Endothelial cell of umbilical vein (primary cell): Measurements from ENCODE around the gene SH3D19. TPM values are rescaled to one million over a fixed set of nuclear protein-coding genes. Genes with fewer than 3 reads are reported as not detected.

Experiments used
- BruUV-seq: library from RNA; stranded (reverse); fragments of 400-500 nt; replicated peaks from 2 replicates; lab custom pipeline; 2021; lab: Mats Ljungman, UMichigan
- CTCF ChIA-PET: fragments of 300-600, 350-600 bp; sonication (Branson Sonifier 250); formaldehyde crosslinking; loops from one replicate; lab custom pipeline; 2021; ENCODE audit warnings: antibody characterized with exemption, inconsistent platforms; lab: Charles Lee
- POLR2A ChIA-PET: fragments of 300-600, 350-600 bp; sonication (Branson Sonifier 250); formaldehyde crosslinking; loops from one replicate; lab custom pipeline; 2021; ENCODE audit warnings: antibody characterized with exemption, inconsistent platforms; lab: Charles Lee
- DNase-seq: peaks from one replicate; pipeline ENCODE4 v3.0.0-alpha.2; 2011; ENCODE audit warnings: low read depth, low spot score
- FAIRE-seq: peaks from 2 replicates; lab custom pipeline; 2011; peaks lifted over from hg19 to GRCh38; lab: Jason Lieb, UNC
- H2AFZ ChIP-seq: 2 replicates; pipeline ENCODE4 v1.6.0; 2012; ENCODE audit warnings: low read depth, low read length, control low read depth, inconsistent platforms
- H3K27ac ChIP-seq: 2 replicates; pipeline ENCODE4 v1.5.1; 2011; ENCODE audit warnings: low read depth, mild to moderate bottlenecking, control low read depth, low read length, moderate library complexity; ENCODE audit not compliant: insufficient read depth
- H3K27me3 ChIP-seq, 2 experiments: 2 replicates each; pipeline versions ENCODE4 v1.6.0 to v1.6.1; 2011; ENCODE audit warnings: low read length in 2 of 2, mixed read lengths in 1 of 2; ENCODE audit not compliant: control insufficient read depth in 2 of 2, insufficient read depth in 2 of 2
- H3K36me3 ChIP-seq, 2 experiments: 2 replicates in 1 of 2; 3 replicates in 1 of 2; pipeline ENCODE4 v1.5.1; 2011; ENCODE audit warnings: low read length in 2 of 2, mild to moderate bottlenecking in 1 of 2, moderate library complexity in 1 of 2; ENCODE audit not compliant: control insufficient read depth in 2 of 2, insufficient read depth in 2 of 2; ENCODE audit errors: extremely low read depth in 1 of 2
- H3K4me1 ChIP-seq: 3 replicates; pipeline ENCODE4 v1.5.1; 2011; ENCODE audit warnings: mild to moderate bottlenecking, low read length; ENCODE audit not compliant: control insufficient read depth, insufficient read depth; ENCODE audit errors: extremely low read depth
- H3K4me2 ChIP-seq: 2 replicates; pipeline ENCODE4 v1.6.1; 2011; ENCODE audit warnings: low read length, control low read depth, mixed read lengths; ENCODE audit not compliant: insufficient read depth
- H3K4me3 ChIP-seq, 3 experiments: fragments of 200-600 bp in 1 of 3; sonication (generic), shearing (Covaris generic) in 1 of 3; replicated peaks in 1 of 3; 2 replicates each; pipeline ENCODE4 v1.5.1; 2011 to 2016; ENCODE audit warnings: control low read depth in 3 of 3, low read length in 3 of 3, mild to moderate bottlenecking in 2 of 3, inconsistent platforms in 1 of 3, low read depth in 1 of 3, moderate library complexity in 1 of 3; ENCODE audit not compliant: insufficient read depth in 1 of 3
- H3K79me2 ChIP-seq: 2 replicates; pipeline ENCODE4 v1.6.0; 2012; ENCODE audit warnings: low read length, inconsistent platforms; ENCODE audit not compliant: control insufficient read depth, insufficient read depth
- H3K9ac ChIP-seq: replicated peaks from 2 replicates; pipeline ENCODE3; 2011; ENCODE audit warnings: low read length, control low read depth; ENCODE audit not compliant: insufficient read depth; ENCODE audit errors: extremely low read depth
- H3K9me1 ChIP-seq: replicated peaks from 3 replicates; pipeline ENCODE4 v1.6.0; 2011; ENCODE audit warnings: mild to moderate bottlenecking, low read length; ENCODE audit not compliant: control insufficient read depth, insufficient read depth; ENCODE audit errors: extremely low read depth
- H3K9me3 ChIP-seq: replicated peaks from 2 replicates; pipeline ENCODE4 v1.5.1; 2012; ENCODE audit warnings: low read length, inconsistent platforms; ENCODE audit not compliant: control insufficient read depth, insufficient read depth
- H4K20me1 ChIP-seq: replicated peaks from 2 replicates; pipeline ENCODE3; 2011; ENCODE audit warnings: mild to moderate bottlenecking, low read length; ENCODE audit not compliant: control insufficient read depth, insufficient read depth; ENCODE audit errors: extremely low read depth
- CTCF ChIP-seq, 2 donors: IDR thresholded peaks; 1 replicate in 1 of 2; 2 replicates in 1 of 2; pipeline ENCODE4 v1.5.1; 2011; ENCODE audit warnings: low read length in 2 of 2, mild to moderate bottlenecking in 2 of 2, moderate library complexity in 2 of 2, control low read depth in 1 of 2, inconsistent platforms in 1 of 2, low read depth in 1 of 2; ENCODE audit not compliant: insufficient read depth in 1 of 2; ENCODE audit errors: extremely low read depth in 1 of 2
- EZH2 ChIP-seq: IDR thresholded peaks from 2 replicates; pipeline ENCODE4 v1.6.1; 2012; ENCODE audit warnings: borderline replicate concordance, low read depth, mild to moderate bottlenecking, moderate library complexity, low read length, inconsistent platforms; ENCODE audit not compliant: severe bottlenecking
- FOS ChIP-seq: IDR thresholded peaks from 2 replicates; pipeline ENCODE4 v1.6.1; 2011; ENCODE audit warnings: mild to moderate bottlenecking, low read length, moderate library complexity, borderline replicate concordance; ENCODE audit not compliant: insufficient read depth
- GATA2 ChIP-seq: IDR thresholded peaks from 2 replicates; pipeline ENCODE4 v1.7.0; 2011; ENCODE audit warnings: low read depth, mild to moderate bottlenecking, moderate library complexity, mixed read lengths, low read length; ENCODE audit not compliant: insufficient read length, insufficient read depth
- JUN ChIP-seq: IDR thresholded peaks from 2 replicates; pipeline ENCODE4 v1.6.1; 2011; ENCODE audit warnings: borderline replicate concordance, low read depth; ENCODE audit not compliant: insufficient read length, insufficient read depth
- MAX ChIP-seq: IDR thresholded peaks from 2 replicates; pipeline ENCODE4 v1.6.1; 2011; ENCODE audit not compliant: insufficient read depth, insufficient read length
- MYC ChIP-seq: IDR thresholded peaks from one replicate; pipeline ENCODE4 v1.6.1; 2011; ENCODE audit warnings: mild to moderate bottlenecking, low read depth, low read length
- POLR2A ChIP-seq: IDR thresholded peaks from 2 replicates; pipeline ENCODE4 v1.6.1; 2012; ENCODE audit warnings: low read depth, mild to moderate bottlenecking, control low read depth, low read length
- POLR2AphosphoS5 ChIP-seq: IDR thresholded peaks from 2 replicates; pipeline ENCODE4 v1.6.1; 2012; ENCODE audit warnings: low read depth, mild to moderate bottlenecking, control low read depth, low read length, moderate library complexity; ENCODE audit not compliant: insufficient read depth
- dilution Hi-C: fragments of 300-500 bp; cut with MboI; formaldehyde crosslinking; loops from one replicate; pipeline ENCODE4 v1.15.0; 2019; ENCODE audit warnings: low sequenced_read_pairs; ENCODE audit not compliant: extremely low pct_ligation_motif_present
- intact Hi-C: fragments of 100-400 bp; cut with micrococcal nuclease; formaldehyde crosslinking; loops from one replicate; pipeline ENCODE4 v1.10.0; 2022
- polyA plus RNA-seq, 4 experiments: library from polyadenylated mRNA; depleted of rRNA in 3 of 4; stranded (reverse) in 3 of 4; unstranded in 1 of 4; fragments of >200 nt; gene quantifications; 2 replicates each; pipeline versions ENCODE4 v1.2.1 to v1.2.3, GENCODE V29; 2011 to 2012; ENCODE audit warnings: missing spikeins in 1 of 4
- total RNA-seq: library from RNA; stranded (reverse); gene quantifications from 2 replicates; pipeline ENCODE4 v1.2.3, GENCODE V29; 2021

SH3D19 gene
- total and polyA plus RNA-seq, 2 donors (not counting 3 experiments of a cell fraction or from before 2014, with no cell fraction given) = 37.5 to 92.8 TPM

GRCh38 chr4:151182455-151182996, 142.9 kb downstream of the SH3D19 start:
- TF ChIP-seq FOS = no peak
- TF ChIP-seq GATA2 = no peak
- TF ChIP-seq POLR2AphosphoS5 = no peak
- TF ChIP-seq CTCF (IDR thresholded peaks at IDR 0.05; ENCODE audit: extremely low read depth in 1 of 2, insufficient read depth in 1 of 2, low read depth in 1 of 2, low read length in 2 of 2) = no peak
- no peak for TF ChIP-seq POLR2A
- no peak for TF ChIP-seq MYC
- no peak for TF ChIP-seq MAX
- TF ChIP-seq EZH2 = no peak
- TF ChIP-seq JUN = no peak
- Histone ChIP-seq H3K36me3 (peaks cover 2 to 3% of the 10 kb centered on the region in 2 experiments), H3K9me1 (peaks cover 2% of the 10 kb centered on the region), H3K27me3 (no peaks in the 10 kb centered on the region), H3K4me2 (no peak overlapping the region), H3K79me2 (no peaks in the 10 kb centered on the region), H3K4me3 (no peak overlapping the region), H3K9me3 (no peaks in the 10 kb centered on the region), H2AFZ (no peak overlapping the region), H3K4me1 (peaks cover 11% of the 10 kb centered on the region), H3K9ac (no peak overlapping the region), H3K27ac (no peak overlapping the region), H4K20me1 (no peaks in the 10 kb centered on the region)
- DNase-seq = no peak
- intact Hi-C loops = no loop called here
- FAIRE-seq = no peak
- ChIA-PET POLR2A (interaction anchor here (0.6 kb wide), 1 partner anchor 33 kb away, joined by 3 read pairs; no protein-coding TSS in a partner anchor), CTCF (no interaction called here)
- dilution Hi-C loops = no loop called here
- no TSS peak for BruUV-seq
